A673 (cell line): ENCODE results near the gene NTN1. TPM values are rescaled to one million over a fixed set of nuclear protein-coding genes. Genes with fewer than 3 reads are reported as not detected.

Experiments
- BruUV-seq: library from RNA; stranded (reverse); fragments of 400-500 nt; replicated peaks from 2 replicates; lab custom pipeline; 2021; lab: Mats Ljungman, UMichigan
- CTCF ChIA-PET: fragments of 300-600 bp; sonication (Branson Sonifier 250); formaldehyde crosslinking; loops from one replicate; lab custom pipeline; 2022; ENCODE audit warnings: antibody characterized with exemption; lab: Charles Lee
- POLR2A ChIA-PET: fragments of 300-600 bp; sonication (Branson Sonifier 250); formaldehyde crosslinking; loops from one replicate; lab custom pipeline; 2022; ENCODE audit warnings: antibody characterized with exemption; ENCODE audit not compliant: low non-redundant PET; lab: Charles Lee
- DNase-seq: peaks from one replicate; pipeline ENCODE4 v3.0.0-alpha.2; 2015; ENCODE audit warnings: low spot score
- H3K27ac ChIP-seq: fragments of 200-600 bp; sonication (generic); 2 replicates; pipeline ENCODE4 v1.5.1; 2016; ENCODE audit warnings: mixed run types, low read depth, mild to moderate bottlenecking, mixed read lengths, antibody characterized with exemption, low read length; ENCODE audit not compliant: poor library complexity, severe bottlenecking
- H3K27me3 ChIP-seq: fragments of 200-600 bp; sonication (generic); replicated peaks from 2 replicates; pipeline ENCODE4 v1.6.1; 2017; ENCODE audit warnings: mixed run types, low read depth, mild to moderate bottlenecking, mixed read lengths, antibody characterized with exemption, low read length; ENCODE audit not compliant: insufficient read depth, poor library complexity
- H3K36me3 ChIP-seq: fragments of 200-600 bp; sonication (generic); 2 replicates; pipeline ENCODE4 v1.6.1; 2016; ENCODE audit warnings: mixed run types, mild to moderate bottlenecking, mixed read lengths, antibody characterized with exemption, low read length; ENCODE audit not compliant: insufficient read depth, poor library complexity, severe bottlenecking
- H3K4me1 ChIP-seq: fragments of 200-600 bp; sonication (generic); 2 replicates; pipeline ENCODE4 v1.6.1; 2017; ENCODE audit warnings: mixed run types, mild to moderate bottlenecking, mixed read lengths, antibody characterized with exemption, low read length; ENCODE audit not compliant: insufficient read depth, poor library complexity, severe bottlenecking
- H3K4me3 ChIP-seq: fragments of 200-600 bp; sonication (generic); 2 replicates; pipeline ENCODE4 v1.5.1; 2016; ENCODE audit warnings: low read depth, mixed run types, mild to moderate bottlenecking, mixed read lengths, low read length; ENCODE audit not compliant: poor library complexity, severe bottlenecking
- H3K9me3 ChIP-seq: fragments of 200-600 bp; sonication (generic); 2 replicates; pipeline ENCODE4 v1.6.1; 2016; ENCODE audit warnings: mixed run types, low read depth, mild to moderate bottlenecking, mixed read lengths, antibody characterized with exemption, low read length; ENCODE audit not compliant: poor library complexity, severe bottlenecking
- EZH2 ChIP-seq: fragments of 200-600 bp; sonication (generic); IDR thresholded peaks from 2 replicates; pipeline ENCODE4 v1.6.1; 2017; ENCODE audit warnings: borderline replicate concordance, low read depth, mild to moderate bottlenecking, mixed read lengths, antibody characterized with exemption, low read length; ENCODE audit not compliant: poor library complexity, severe bottlenecking
- intact Hi-C: fragments of 100-400 bp; cut with micrococcal nuclease; formaldehyde crosslinking; loops from one replicate; pipeline ENCODE4 v1.10.0; 2022; ENCODE audit not compliant: unreplicated experiment
- total RNA-seq: library from RNA; stranded (reverse); gene quantifications from 2 replicates; pipeline ENCODE4 v1.2.3, GENCODE V29; 2021
- TF ChIP-seq, protein P1 (sequence below): fragments of 300-800, 200-600 bp; sonication (generic); conservative IDR thresholded peaks from 2 replicates; pipeline ENCODE4 v1.5.1; 2017; ENCODE audit warnings: low read depth, mild to moderate bottlenecking, antibody characterized with exemption, low read length, moderate library complexity, mixed read lengths

The NTN1 gene
- total RNA-seq, 1 experiment from 2014 or later = 4.3 TPM

DNA sequence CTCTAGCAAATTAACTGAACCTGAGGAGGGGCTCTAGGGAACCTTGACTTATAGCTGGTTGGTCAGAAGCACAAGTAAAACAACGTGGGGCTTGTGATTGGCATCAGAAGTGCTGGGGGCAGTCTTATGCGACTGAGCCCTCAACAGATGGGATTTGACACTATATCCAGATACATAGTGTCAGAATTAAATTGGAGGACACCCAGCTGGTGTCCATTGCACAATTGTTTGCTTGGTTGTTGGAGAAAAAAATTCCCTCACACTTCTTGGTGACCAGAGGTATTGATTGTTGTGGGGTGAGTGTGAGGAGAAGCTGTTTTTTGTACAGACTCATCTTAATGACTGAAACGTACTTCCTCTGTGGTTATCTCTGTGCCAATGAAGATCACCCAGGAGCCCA is 59.7 kb downstream of the NTN1 start:
- Histone ChIP-seq H3K4me3 (no peak overlapping the region), H3K27me3 (no peaks in the 10 kb centered on the region), H3K27ac (no peak overlapping the region), H3K36me3 (no peaks in the 10 kb centered on the region), H3K9me3 (no peaks in the 10 kb centered on the region), H3K4me1 (no peaks in the 10 kb centered on the region)
- no TSS peak for BruUV-seq
- intact Hi-C loops = no loop called here
- POLR2A ChIA-PET = no interaction called here
- no peak for DNase-seq
- CTCF ChIA-PET = no interaction called here
- TF ChIP-seq, protein P1, sequence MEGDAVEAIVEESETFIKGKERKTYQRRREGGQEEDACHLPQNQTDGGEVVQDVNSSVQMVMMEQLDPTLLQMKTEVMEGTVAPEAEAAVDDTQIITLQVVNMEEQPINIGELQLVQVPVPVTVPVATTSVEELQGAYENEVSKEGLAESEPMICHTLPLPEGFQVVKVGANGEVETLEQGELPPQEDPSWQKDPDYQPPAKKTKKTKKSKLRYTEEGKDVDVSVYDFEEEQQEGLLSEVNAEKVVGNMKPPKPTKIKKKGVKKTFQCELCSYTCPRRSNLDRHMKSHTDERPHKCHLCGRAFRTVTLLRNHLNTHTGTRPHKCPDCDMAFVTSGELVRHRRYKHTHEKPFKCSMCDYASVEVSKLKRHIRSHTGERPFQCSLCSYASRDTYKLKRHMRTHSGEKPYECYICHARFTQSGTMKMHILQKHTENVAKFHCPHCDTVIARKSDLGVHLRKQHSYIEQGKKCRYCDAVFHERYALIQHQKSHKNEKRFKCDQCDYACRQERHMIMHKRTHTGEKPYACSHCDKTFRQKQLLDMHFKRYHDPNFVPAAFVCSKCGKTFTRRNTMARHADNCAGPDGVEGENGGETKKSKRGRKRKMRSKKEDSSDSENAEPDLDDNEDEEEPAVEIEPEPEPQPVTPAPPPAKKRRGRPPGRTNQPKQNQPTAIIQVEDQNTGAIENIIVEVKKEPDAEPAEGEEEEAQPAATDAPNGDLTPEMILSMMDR = no peak
- no peak for TF ChIP-seq EZH2

DNA sequence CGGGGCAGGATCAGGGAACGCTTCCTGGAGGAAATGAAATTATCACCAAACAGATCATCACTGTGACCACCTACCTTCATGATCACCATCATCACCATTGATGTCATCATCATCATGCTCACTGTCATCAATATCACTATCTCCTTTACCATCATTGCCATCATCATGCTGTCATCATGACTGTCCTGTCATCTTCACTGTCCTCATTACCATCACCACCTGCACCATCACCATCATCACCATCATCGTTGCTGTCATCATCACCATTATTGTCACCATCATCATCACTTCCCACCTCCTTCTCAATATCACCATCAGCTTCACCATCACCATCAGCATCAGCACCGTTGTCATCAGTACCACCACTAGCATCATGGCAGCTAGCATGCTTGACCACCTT is 65.3 kb downstream of the NTN1 start:
- ChIA-PET CTCF (no interaction called here), POLR2A (no interaction called here)
- DNase-seq = no peak
- Histone ChIP-seq H3K4me1 (no peaks in the 10 kb centered on the region), H3K4me3 (no peak overlapping the region), H3K36me3 (no peaks in the 10 kb centered on the region), H3K27ac (no peak overlapping the region), H3K9me3 (no peaks in the 10 kb centered on the region), H3K27me3 (no peaks in the 10 kb centered on the region)
- BruUV-seq = no TSS peak
- intact Hi-C loops = no loop called here
- TF ChIP-seq, protein P1 = no peak
- no peak for TF ChIP-seq EZH2

DNA sequence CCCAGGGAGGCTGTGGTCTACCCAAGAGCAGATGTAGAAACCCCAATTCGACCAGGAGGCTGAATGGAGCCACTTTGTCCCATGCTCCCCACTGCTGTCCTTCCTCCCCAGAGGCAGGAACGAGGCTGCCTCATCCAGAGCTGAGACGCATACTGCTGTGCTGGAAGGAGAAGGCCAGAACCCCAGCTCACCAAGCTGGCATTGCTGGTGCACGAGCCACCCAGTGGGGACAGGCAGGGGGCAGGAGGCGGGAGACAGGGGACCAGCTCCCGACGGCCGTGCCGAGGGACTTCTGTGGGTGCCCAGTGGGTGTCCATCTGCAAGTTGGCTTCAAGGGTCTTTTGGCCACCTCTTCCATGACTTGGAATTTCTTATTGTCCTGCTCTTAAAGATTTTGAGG is 66.6 kb downstream of the NTN1 start:
- Histone ChIP-seq H3K9me3 (no peaks in the 10 kb centered on the region), H3K4me3 (no peak overlapping the region), H3K36me3 (no peaks in the 10 kb centered on the region), H3K4me1 (no peaks in the 10 kb centered on the region), H3K27me3 (no peaks in the 10 kb centered on the region), H3K27ac (no peak overlapping the region)
- intact Hi-C loops = no loop called here
- POLR2A ChIA-PET = no interaction called here
- CTCF ChIA-PET = interaction anchor here (0.5 kb wide), 1 partner anchor 197 kb away, joined by 3 read pairs; no protein-coding TSS in a partner anchor
- BruUV-seq = no TSS peak
- no peak for DNase-seq
- TF ChIP-seq EZH2 = no peak
- TF ChIP-seq, protein P1 = no peak
